HG02610 (cell line): ENCODE results near the gene ANO9.
"Not testable (repeated sequence)": the region's sequence is repeated elsewhere in the genome, so short reads cannot be mapped to it uniquely, and the experiment has no call there.

Experiments
- ATAC-seq: cut with Tn5 transposase; IDR thresholded peaks from one replicate; pipeline ENCODE4 v1.9.1; 2021; ENCODE audit warnings: mild to moderate bottlenecking, moderate library complexity; ENCODE audit not compliant: unreplicated experiment

ANO9 gene

GRCh38 chr11:389369-389768, 52.4 kb downstream of the ANO9 start:
- not testable (repeated sequence) for ATAC-seq

GRCh38 chr11:387193-387793, 54.5 kb downstream of the ANO9 start:
- no peak for ATAC-seq

GRCh38 chr11:386483-386882, 55.3 kb downstream of the ANO9 start:
- no peak for ATAC-seq

- no peak for ATAC-seq
Observed at GRCh38 chr11:385594-386351, 56.0 kb downstream of the ANO9 start.

- no peak for ATAC-seq
Observed at GRCh38 chr11:384511-384910, 57.3 kb downstream of the ANO9 start.

- ATAC-seq = no peak
Observed at GRCh38 chr11:383431-383830, 58.4 kb downstream of the ANO9 start.

- no peak for ATAC-seq
Observed at GRCh38 chr11:382081-382629, 59.7 kb downstream of the ANO9 start.

GRCh38 chr11:381501-382072, 60.2 kb downstream of the ANO9 start:
- no peak for ATAC-seq

GRCh38 chr11:380996-381395, 60.8 kb downstream of the ANO9 start:
- no peak for ATAC-seq

- no peak for ATAC-seq
Observed at GRCh38 chr11:380491-380890, 61.3 kb downstream of the ANO9 start.

GRCh38 chr11:380095-380480, 61.7 kb downstream of the ANO9 start:
- no peak for ATAC-seq

GRCh38 chr11:379205-380094, 62.4 kb downstream of the ANO9 start:
- ATAC-seq = no peak

GRCh38 chr11:377883-378500, 63.8 kb downstream of the ANO9 start:
- no peak for ATAC-seq

- no peak for ATAC-seq
Observed at GRCh38 chr11:377174-377865, 64.5 kb downstream of the ANO9 start.

GRCh38 chr11:376531-377173, 65.2 kb downstream of the ANO9 start:
- ATAC-seq = no peak

GRCh38 chr11:375065-376025, 66.5 kb downstream of the ANO9 start:
- no peak for ATAC-seq

- ATAC-seq = no peak
Observed at GRCh38 chr11:373716-374551, 67.9 kb downstream of the ANO9 start.
